OCI-LY1 (cell line): ENCODE measurements around the gene GALNTL6.

ENCODE experiments used
- H2AFZ ChIP-seq: fragments of 200-600 bp; sonication (generic), shearing (Covaris generic); 2 replicates; pipeline ENCODE4 v1.6.0; 2014; ENCODE audit warnings: antibody characterized with exemption, mild to moderate bottlenecking, low read length
- H3F3A ChIP-seq: fragments of 200-600 bp; sonication (generic), shearing (Covaris generic); 2 replicates; pipeline ENCODE4 v1.6.0; 2014; ENCODE audit warnings: mild to moderate bottlenecking, antibody characterized with exemption, low read length, moderate library complexity; ENCODE audit not compliant: insufficient read depth
- H3K27ac ChIP-seq: fragments of 200-600 bp; sonication (generic); 2 replicates; pipeline ENCODE4 v1.5.1; 2014; ENCODE audit warnings: low read length, mixed run types, mild to moderate bottlenecking, low read depth; ENCODE audit not compliant: poor library complexity, severe bottlenecking
- H3K27me3 ChIP-seq: fragments of 200-600 bp; sonication (generic); 2 replicates; pipeline ENCODE4 v1.6.0; 2014; ENCODE audit warnings: antibody characterized with exemption, mild to moderate bottlenecking, low read length, moderate library complexity; ENCODE audit not compliant: insufficient read depth
- H3K36me3 ChIP-seq: fragments of 200-600 bp; sonication (generic); 2 replicates; pipeline ENCODE4 v1.6.1; 2014; ENCODE audit warnings: mild to moderate bottlenecking, antibody characterized with exemption, low read length, moderate library complexity, mixed read lengths; ENCODE audit not compliant: insufficient read depth
- H3K4me1 ChIP-seq: fragments of 200-600 bp; sonication (generic); 2 replicates; pipeline ENCODE4 v1.5.1; 2014; ENCODE audit warnings: mild to moderate bottlenecking, low read length, moderate library complexity; ENCODE audit not compliant: insufficient read depth, severe bottlenecking
- H3K4me2 ChIP-seq: fragments of 200-600 bp; sonication (generic), shearing (Covaris generic); 2 replicates; pipeline ENCODE4 v1.6.1; 2014; ENCODE audit warnings: low read length
- H3K4me3 ChIP-seq: fragments of 200-600 bp; sonication (generic); 2 replicates; pipeline ENCODE4 v1.5.1; 2014; ENCODE audit warnings: low read length, low read depth, mild to moderate bottlenecking, mixed read lengths; ENCODE audit not compliant: poor library complexity, severe bottlenecking
- H3K79me2 ChIP-seq: fragments of 200-600 bp; shearing (Covaris generic); 2 replicates; pipeline ENCODE4 v1.6.1; 2016; ENCODE audit warnings: mixed run types, low read length, mixed read lengths; ENCODE audit not compliant: insufficient read depth
- H3K9ac ChIP-seq: fragments of 200-600 bp; sonication (generic), shearing (Covaris generic); 2 replicates; pipeline ENCODE4 v1.6.1; 2014; ENCODE audit warnings: mild to moderate bottlenecking, low read length, mixed read lengths
- H3K9me2 ChIP-seq: fragments of 200-600 bp; sonication (generic), shearing (Covaris generic); 2 replicates; pipeline ENCODE4 v1.6.1; 2014; ENCODE audit warnings: low read depth, mild to moderate bottlenecking, low read length, mixed read lengths
- H3K9me3 ChIP-seq: fragments of 200-600 bp; shearing (Covaris generic); 2 replicates; pipeline ENCODE4 v1.6.1; 2014; ENCODE audit warnings: low read length, mixed read lengths
- H4K20me1 ChIP-seq: fragments of 200-600 bp; sonication (generic), shearing (Covaris generic); 2 replicates; pipeline ENCODE4 v1.6.0; 2016; ENCODE audit warnings: mild to moderate bottlenecking, low read length; ENCODE audit not compliant: insufficient read depth
- EZH2 ChIP-seq: fragments of 200-600 bp; sonication (generic), shearing (Covaris generic); IDR thresholded peaks from 2 replicates; pipeline ENCODE4 v1.8.0; 2017; ENCODE audit warnings: borderline replicate concordance, mixed run types, mild to moderate bottlenecking, antibody characterized with exemption, low read length, moderate library complexity, mixed read lengths
- TF ChIP-seq, protein P1 (sequence below): fragments of 200-600 bp; sonication (generic), shearing (Covaris generic); IDR thresholded peaks from 2 replicates; pipeline ENCODE4 v1.5.1; 2017; ENCODE audit warnings: mild to moderate bottlenecking, antibody characterized with exemption, low read length, moderate library complexity, mixed read lengths

Gene GALNTL6

DNA sequence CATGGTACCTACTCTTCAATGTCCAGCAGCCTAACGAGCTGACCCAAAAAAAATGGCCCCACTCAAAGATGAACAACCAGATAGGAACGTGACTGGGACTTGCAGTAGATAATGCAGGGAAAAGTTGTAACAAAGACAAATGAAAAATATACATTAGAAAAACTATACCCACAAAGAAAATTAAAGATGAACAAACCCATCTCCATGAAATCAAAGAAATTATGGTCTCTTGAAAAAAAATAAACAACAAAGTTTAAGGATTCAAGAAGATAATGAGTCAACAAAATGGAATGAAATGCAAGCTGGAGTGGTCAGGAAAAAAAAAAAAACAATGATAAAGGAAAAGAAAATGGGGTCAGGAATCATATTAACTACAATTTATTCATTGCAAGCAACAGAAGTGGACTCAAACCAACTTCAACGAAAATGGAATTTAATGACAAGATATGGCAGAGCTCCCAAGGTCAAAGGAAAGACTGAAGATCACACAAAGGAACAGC lies 1045.6 kb downstream of the GALNTL6 start:
- Histone ChIP-seq H3K79me2 (no peaks in the 10 kb centered on the region), H3K9me2 (no peaks in the 10 kb centered on the region), H3K4me2 (no peak overlapping the region), H3K27me3 (no peaks in the 10 kb centered on the region), H3K4me3 (no peak overlapping the region), H3K9ac (no peak overlapping the region), H3K9me3 (no peaks in the 10 kb centered on the region), H4K20me1 (no peaks in the 10 kb centered on the region), H3K27ac (no peak overlapping the region), H3F3A (no peaks in the 10 kb centered on the region), H2AFZ (no peak overlapping the region), H3K36me3 (no peaks in the 10 kb centered on the region), H3K4me1 (no peaks in the 10 kb centered on the region)
- TF ChIP-seq, protein P1, sequence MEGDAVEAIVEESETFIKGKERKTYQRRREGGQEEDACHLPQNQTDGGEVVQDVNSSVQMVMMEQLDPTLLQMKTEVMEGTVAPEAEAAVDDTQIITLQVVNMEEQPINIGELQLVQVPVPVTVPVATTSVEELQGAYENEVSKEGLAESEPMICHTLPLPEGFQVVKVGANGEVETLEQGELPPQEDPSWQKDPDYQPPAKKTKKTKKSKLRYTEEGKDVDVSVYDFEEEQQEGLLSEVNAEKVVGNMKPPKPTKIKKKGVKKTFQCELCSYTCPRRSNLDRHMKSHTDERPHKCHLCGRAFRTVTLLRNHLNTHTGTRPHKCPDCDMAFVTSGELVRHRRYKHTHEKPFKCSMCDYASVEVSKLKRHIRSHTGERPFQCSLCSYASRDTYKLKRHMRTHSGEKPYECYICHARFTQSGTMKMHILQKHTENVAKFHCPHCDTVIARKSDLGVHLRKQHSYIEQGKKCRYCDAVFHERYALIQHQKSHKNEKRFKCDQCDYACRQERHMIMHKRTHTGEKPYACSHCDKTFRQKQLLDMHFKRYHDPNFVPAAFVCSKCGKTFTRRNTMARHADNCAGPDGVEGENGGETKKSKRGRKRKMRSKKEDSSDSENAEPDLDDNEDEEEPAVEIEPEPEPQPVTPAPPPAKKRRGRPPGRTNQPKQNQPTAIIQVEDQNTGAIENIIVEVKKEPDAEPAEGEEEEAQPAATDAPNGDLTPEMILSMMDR = no peak
- no peak for TF ChIP-seq EZH2

DNA sequence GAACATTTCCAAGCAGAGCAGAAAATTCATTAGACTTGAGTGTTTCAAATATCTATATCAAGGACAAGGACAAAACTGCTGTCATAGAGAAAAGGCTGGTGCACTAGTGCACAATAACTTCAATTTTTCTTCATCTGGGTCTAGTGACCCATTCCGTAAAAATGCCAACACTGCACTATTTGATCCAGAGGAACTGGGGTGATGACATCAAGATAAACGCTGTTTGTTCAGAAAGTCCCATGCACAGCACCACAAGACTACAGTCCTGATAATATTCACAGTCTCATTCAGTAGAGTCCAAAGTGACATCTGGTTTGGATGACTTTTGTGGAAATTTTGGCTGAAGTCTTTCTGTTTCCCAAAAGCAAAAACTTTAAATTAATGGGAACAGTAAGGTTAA lies 1051.9 kb downstream of the GALNTL6 start:
- Histone ChIP-seq H3K4me3 (no peak overlapping the region), H3K79me2 (no peaks in the 10 kb centered on the region), H3K9me2 (no peaks in the 10 kb centered on the region), H3K36me3 (no peaks in the 10 kb centered on the region), H4K20me1 (no peaks in the 10 kb centered on the region), H3K27ac (no peak overlapping the region), H2AFZ (no peak overlapping the region), H3K4me1 (no peaks in the 10 kb centered on the region), H3K9me3 (no peaks in the 10 kb centered on the region), H3F3A (no peaks in the 10 kb centered on the region), H3K4me2 (no peak overlapping the region), H3K9ac (no peak overlapping the region), H3K27me3 (no peaks in the 10 kb centered on the region)
- TF ChIP-seq, protein P1 = no peak
- no peak for TF ChIP-seq EZH2

DNA sequence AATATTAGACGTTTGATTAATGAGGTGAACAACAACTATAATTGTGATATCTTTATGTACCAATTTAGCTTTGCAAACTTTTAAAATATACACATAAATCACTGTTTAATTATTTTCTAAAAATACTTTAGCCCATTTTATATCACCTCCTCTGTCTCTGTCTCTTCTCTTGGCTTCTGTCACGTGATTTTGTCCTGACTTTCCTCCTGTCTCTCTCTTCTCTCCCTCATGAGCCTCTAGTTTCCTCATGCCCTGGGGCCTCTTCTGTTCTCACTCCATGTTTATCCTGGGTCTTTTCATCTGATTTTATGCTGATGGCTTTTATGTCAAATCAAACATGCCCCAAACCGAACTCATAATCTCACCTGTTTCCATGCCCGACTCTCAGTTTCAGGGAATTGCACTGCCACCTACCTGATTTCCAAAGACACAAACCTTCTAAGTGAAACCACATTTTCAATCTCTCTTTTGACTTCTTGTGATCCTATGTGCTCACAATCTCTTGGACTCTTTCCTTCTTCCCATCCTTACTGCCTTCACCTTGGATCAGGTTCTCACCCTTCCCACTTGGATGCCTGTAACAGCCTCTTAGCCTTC lies 1052.4 kb downstream of the GALNTL6 start:
- no peaks in the 10 kb centered on the region for H3K9me3 ChIP-seq
- H3F3A ChIP-seq = no peaks in the 10 kb centered on the region
- no peak overlapping the region for H3K27ac ChIP-seq
- H3K4me1 ChIP-seq = no peaks in the 10 kb centered on the region
- no peak overlapping the region for H2AFZ ChIP-seq
- no peaks in the 10 kb centered on the region for H3K27me3 ChIP-seq
- no peak overlapping the region for H3K9ac ChIP-seq
- no peak overlapping the region for H3K4me3 ChIP-seq
- no peak overlapping the region for H3K4me2 ChIP-seq
- H4K20me1 ChIP-seq = no peaks in the 10 kb centered on the region
- no peaks in the 10 kb centered on the region for H3K9me2 ChIP-seq
- no peaks in the 10 kb centered on the region for H3K36me3 ChIP-seq
- no peak for TF ChIP-seq EZH2
- TF ChIP-seq, protein P1 = no peak
- H3K79me2 ChIP-seq = no peaks in the 10 kb centered on the region
